Liver (tissue), 9 donors: ENCODE measurements around the gene CHRNB1. TPM values are rescaled to one million over a fixed set of nuclear protein-coding genes. Genes with fewer than 3 reads are reported as not detected.

Experiments used
- DNase-seq: peaks from one replicate; pipeline ENCODE4 v3.0.0-alpha.2; 2017; ENCODE audit warnings: low spot score
- H3K27ac ChIP-seq, 2 donors: one replicate each; pipeline ENCODE4 v1.7.0; 2013; ENCODE audit warnings: inconsistent platforms in 2 of 2, low read length in 2 of 2, control low read depth in 1 of 2, low read depth in 1 of 2, mild to moderate bottlenecking in 1 of 2
- H3K27me3 ChIP-seq, 4 donors: one replicate each; pipeline versions ENCODE4 v1.6.1 to v1.7.0; 2013; ENCODE audit warnings: low read length in 3 of 4, inconsistent platforms in 1 of 4, mild to moderate bottlenecking in 1 of 4, moderate library complexity in 1 of 4; ENCODE audit not compliant: control insufficient read depth in 4 of 4, insufficient read depth in 4 of 4
- H3K36me3 ChIP-seq, 4 donors: one replicate each; pipeline versions ENCODE4 v1.6.1 to v1.7.0; 2013; ENCODE audit warnings: low read length in 3 of 4, mild to moderate bottlenecking in 3 of 4, low read depth in 1 of 4, moderate library complexity in 1 of 4; ENCODE audit not compliant: control insufficient read depth in 4 of 4, insufficient read depth in 3 of 4
- H3K4me1 ChIP-seq, 4 donors: one replicate each; pipeline versions ENCODE4 v1.6.1 to v1.7.0; 2013; ENCODE audit warnings: low read length in 3 of 4, mild to moderate bottlenecking in 3 of 4, moderate library complexity in 1 of 4; ENCODE audit not compliant: control insufficient read depth in 4 of 4, insufficient read depth in 4 of 4
- H3K4me3 ChIP-seq, 3 donors: one replicate each; pipeline versions ENCODE4 v1.6.1 to v1.7.0; 2013; ENCODE audit warnings: low read length in 3 of 3, control low read depth in 1 of 3, low read depth in 1 of 3, mild to moderate bottlenecking in 1 of 3
- H3K9ac ChIP-seq, 2 donors: one replicate each; pipeline ENCODE4 v1.7.0; 2013; ENCODE audit warnings: low read length in 2 of 2, mild to moderate bottlenecking in 2 of 2, moderate library complexity in 2 of 2, control low read depth in 1 of 2, low read depth in 1 of 2
- H3K9me3 ChIP-seq, 4 donors: one replicate each; pipeline versions ENCODE4 v1.6.1 to v1.7.0; 2013; ENCODE audit warnings: low read length in 3 of 4; ENCODE audit not compliant: control insufficient read depth in 4 of 4
- EGR1 ChIP-seq, 2 donors: IDR thresholded peaks; 2 replicates each; pipeline ENCODE4 v1.6.1; 2016 to 2018; ENCODE audit warnings: antibody characterized with exemption in 2 of 2, low read depth in 2 of 2
- FOXA1 ChIP-seq: IDR thresholded peaks from 2 replicates; pipeline ENCODE4 v1.6.1; 2016; ENCODE audit warnings: antibody characterized with exemption
- GABPA ChIP-seq, 2 donors: IDR thresholded peaks in 1 of 2; conservative IDR thresholded peaks in 1 of 2; 2 replicates each; pipeline ENCODE4 v1.6.1; 2016; ENCODE audit warnings: antibody characterized with exemption in 2 of 2, mild to moderate bottlenecking in 1 of 2, moderate library complexity in 1 of 2
- HNF4A ChIP-seq, 2 donors: conservative IDR thresholded peaks; 2 replicates each; pipeline ENCODE4 v1.6.1; 2016; ENCODE audit warnings: antibody characterized with exemption in 2 of 2, mild to moderate bottlenecking in 2 of 2
- HNF4G ChIP-seq: IDR thresholded peaks from 2 replicates; pipeline ENCODE4 v1.6.1; 2016; ENCODE audit warnings: antibody characterized with exemption
- JUND ChIP-seq, 2 donors: IDR thresholded peaks; 2 replicates each; pipeline ENCODE4 v1.6.1; 2016; ENCODE audit warnings: antibody characterized with exemption in 2 of 2
- RAD21 ChIP-seq, 2 donors: IDR thresholded peaks; 2 replicates each; pipeline ENCODE4 v1.6.1; 2016; ENCODE audit warnings: antibody characterized with exemption in 2 of 2, mild to moderate bottlenecking in 2 of 2
- RXRA ChIP-seq, 2 donors: IDR thresholded peaks; 2 replicates each; pipeline ENCODE4 v1.6.1; 2017 to 2018; ENCODE audit warnings: antibody characterized with exemption in 2 of 2, mild to moderate bottlenecking in 1 of 2
- SP1 ChIP-seq: IDR thresholded peaks from 2 replicates; pipeline ENCODE4 v1.6.1; 2018; ENCODE audit warnings: antibody characterized with exemption, mild to moderate bottlenecking
- TAF1 ChIP-seq: conservative IDR thresholded peaks from 2 replicates; pipeline ENCODE4 v1.6.1; 2016; ENCODE audit warnings: antibody characterized with exemption, mild to moderate bottlenecking
- YY1 ChIP-seq: IDR thresholded peaks from 2 replicates; pipeline ENCODE4 v1.6.1; 2016; ENCODE audit warnings: antibody characterized with exemption, mild to moderate bottlenecking
- WGBS: extraction: QIAGEN DNeasy Blood & Tissue Kit; methylation state at CpG from one replicate; pipeline ENCODE4 v1.1.7; 2013; 5-methylcytosine and 5-hydroxymethylcytosine counted together
- polyA plus RNA-seq, 2 donors: library from polyadenylated mRNA; stranded (reverse) in 1 of 2; unstranded in 1 of 2; fragments of 200-250 nt in 1 of 2; fragments of >200 nt in 1 of 2; fragmentation: Nextera tagmentation in 1 of 2; extraction: Ambion mirVana in 1 of 2; gene quantifications; one replicate each; pipeline versions ENCODE4 v1.2.1 to v1.2.3, GENCODE V29; 2013 to 2015
- total RNA-seq, 2 donors: library from RNA; depleted of rRNA; stranded (reverse); fragments of >200 nt; gene quantifications; one replicate each; pipeline ENCODE4 v1.2.3, GENCODE V29; 2014
- TF ChIP-seq, protein P1 (sequence below): fragments of 150-350 bp; IDR thresholded peaks from 2 replicates; pipeline ENCODE4 v1.5.1; 2017; ENCODE audit warnings: improper control_type of control experiment, low read depth, low read length; ENCODE audit not compliant: missing input control
- TF ChIP-seq, protein P2 (sequence below): IDR thresholded peaks from 2 replicates; pipeline ENCODE4 v1.6.1; 2016; ENCODE audit warnings: antibody characterized with exemption
- TF ChIP-seq, protein P3 (sequence below): IDR thresholded peaks from 2 replicates; pipeline ENCODE4 v1.6.1; 2016; ENCODE audit warnings: antibody characterized with exemption
- TF ChIP-seq, protein P4 (sequence below): IDR thresholded peaks from 2 replicates; pipeline ENCODE4 v1.6.1; 2016; ENCODE audit warnings: antibody characterized with exemption, mild to moderate bottlenecking
- TF ChIP-seq, protein P5 (sequence below): IDR thresholded peaks from 2 replicates; pipeline ENCODE4 v1.6.1; 2016; ENCODE audit warnings: antibody characterized with exemption
- donor health status: healthy.
- donor health status: healthy.
- donor health status: healthy.
- donor health status: healthy.
- donor health status: healthy.

The CHRNB1 gene
- total and polyA plus RNA-seq, 4 donors = 4.2 to 11.5 (median 7.2) TPM

DNA sequence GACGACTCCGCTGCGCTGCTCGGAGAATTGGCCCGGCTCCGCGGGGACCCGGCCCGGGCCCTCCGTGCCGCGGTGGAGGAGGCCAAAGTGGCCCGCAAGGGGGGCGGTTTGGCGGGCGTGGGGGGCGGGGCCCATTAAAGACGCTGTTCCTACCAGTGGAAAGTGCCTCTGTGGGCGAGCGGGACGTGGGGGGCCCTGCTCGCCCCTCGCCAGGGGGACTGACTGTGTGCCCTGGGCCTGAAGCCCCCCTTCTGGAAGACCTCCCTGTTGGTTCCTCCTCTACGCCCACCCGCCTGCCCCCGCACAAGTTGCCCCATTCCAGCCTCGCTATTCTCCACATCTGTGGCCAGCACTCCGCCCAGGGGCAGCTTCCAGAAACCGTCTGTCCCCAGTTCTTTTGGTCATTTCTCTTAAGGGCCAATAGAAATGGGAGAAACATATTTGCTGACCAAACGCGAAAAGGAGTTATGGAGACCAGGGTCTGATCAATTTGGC is 7.4 kb upstream of the CHRNB1 start:
- H3K4me3 ChIP-seq = peak overlapping the region in 1 of 3 donors; percentile 31
- H3K4me1 ChIP-seq = peaks cover 20 to 48% (median 39%) of the 10 kb centered on the region in 4 donors
- no peaks in the 10 kb centered on the region for H3K9me3 ChIP-seq
- H3K27me3 ChIP-seq = peaks cover 0 to 3% (median 0%) of the 10 kb centered on the region in 4 donors
- DNase-seq = no peak
- peak overlapping the region in 1 of 2 donors; percentile 69 for H3K27ac ChIP-seq
- TF ChIP-seq SP1 (no peak), JUND (IDR thresholded peaks at IDR 0.05) (no peak), YY1 (no peak), RAD21 (IDR thresholded peaks at IDR 0.05) (no peak), FOXA1 (no peak), RXRA (IDR thresholded peaks at IDR 0.05) (no peak), HNF4A (conservative IDR thresholded peaks at IDR 0.05) (no peak), EGR1 (IDR thresholded peaks at IDR 0.05; ENCODE audit: low read depth in 2 of 2) (no peak), TAF1 (no peak), HNF4G (no peak), GABPA (IDR thresholded peaks at IDR 0.05 in 1 of 2, conservative IDR thresholded peaks at IDR 0.05 in 1 of 2) (no peak)
- TF ChIP-seq, protein P1, sequence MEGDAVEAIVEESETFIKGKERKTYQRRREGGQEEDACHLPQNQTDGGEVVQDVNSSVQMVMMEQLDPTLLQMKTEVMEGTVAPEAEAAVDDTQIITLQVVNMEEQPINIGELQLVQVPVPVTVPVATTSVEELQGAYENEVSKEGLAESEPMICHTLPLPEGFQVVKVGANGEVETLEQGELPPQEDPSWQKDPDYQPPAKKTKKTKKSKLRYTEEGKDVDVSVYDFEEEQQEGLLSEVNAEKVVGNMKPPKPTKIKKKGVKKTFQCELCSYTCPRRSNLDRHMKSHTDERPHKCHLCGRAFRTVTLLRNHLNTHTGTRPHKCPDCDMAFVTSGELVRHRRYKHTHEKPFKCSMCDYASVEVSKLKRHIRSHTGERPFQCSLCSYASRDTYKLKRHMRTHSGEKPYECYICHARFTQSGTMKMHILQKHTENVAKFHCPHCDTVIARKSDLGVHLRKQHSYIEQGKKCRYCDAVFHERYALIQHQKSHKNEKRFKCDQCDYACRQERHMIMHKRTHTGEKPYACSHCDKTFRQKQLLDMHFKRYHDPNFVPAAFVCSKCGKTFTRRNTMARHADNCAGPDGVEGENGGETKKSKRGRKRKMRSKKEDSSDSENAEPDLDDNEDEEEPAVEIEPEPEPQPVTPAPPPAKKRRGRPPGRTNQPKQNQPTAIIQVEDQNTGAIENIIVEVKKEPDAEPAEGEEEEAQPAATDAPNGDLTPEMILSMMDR = no peak
- TF ChIP-seq, protein P2, sequence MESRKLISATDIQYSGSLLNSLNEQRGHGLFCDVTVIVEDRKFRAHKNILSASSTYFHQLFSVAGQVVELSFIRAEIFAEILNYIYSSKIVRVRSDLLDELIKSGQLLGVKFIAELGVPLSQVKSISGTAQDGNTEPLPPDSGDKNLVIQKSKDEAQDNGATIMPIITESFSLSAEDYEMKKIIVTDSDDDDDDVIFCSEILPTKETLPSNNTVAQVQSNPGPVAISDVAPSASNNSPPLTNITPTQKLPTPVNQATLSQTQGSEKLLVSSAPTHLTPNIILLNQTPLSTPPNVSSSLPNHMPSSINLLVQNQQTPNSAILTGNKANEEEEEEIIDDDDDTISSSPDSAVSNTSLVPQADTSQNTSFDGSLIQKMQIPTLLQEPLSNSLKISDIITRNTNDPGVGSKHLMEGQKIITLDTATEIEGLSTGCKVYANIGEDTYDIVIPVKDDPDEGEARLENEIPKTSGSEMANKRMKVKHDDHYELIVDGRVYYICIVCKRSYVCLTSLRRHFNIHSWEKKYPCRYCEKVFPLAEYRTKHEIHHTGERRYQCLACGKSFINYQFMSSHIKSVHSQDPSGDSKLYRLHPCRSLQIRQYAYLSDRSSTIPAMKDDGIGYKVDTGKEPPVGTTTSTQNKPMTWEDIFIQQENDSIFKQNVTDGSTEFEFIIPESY = no peak
- TF ChIP-seq, protein P3, sequence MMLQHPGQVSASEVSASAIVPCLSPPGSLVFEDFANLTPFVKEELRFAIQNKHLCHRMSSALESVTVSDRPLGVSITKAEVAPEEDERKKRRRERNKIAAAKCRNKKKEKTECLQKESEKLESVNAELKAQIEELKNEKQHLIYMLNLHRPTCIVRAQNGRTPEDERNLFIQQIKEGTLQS = no peak
- TF ChIP-seq, protein P4, sequence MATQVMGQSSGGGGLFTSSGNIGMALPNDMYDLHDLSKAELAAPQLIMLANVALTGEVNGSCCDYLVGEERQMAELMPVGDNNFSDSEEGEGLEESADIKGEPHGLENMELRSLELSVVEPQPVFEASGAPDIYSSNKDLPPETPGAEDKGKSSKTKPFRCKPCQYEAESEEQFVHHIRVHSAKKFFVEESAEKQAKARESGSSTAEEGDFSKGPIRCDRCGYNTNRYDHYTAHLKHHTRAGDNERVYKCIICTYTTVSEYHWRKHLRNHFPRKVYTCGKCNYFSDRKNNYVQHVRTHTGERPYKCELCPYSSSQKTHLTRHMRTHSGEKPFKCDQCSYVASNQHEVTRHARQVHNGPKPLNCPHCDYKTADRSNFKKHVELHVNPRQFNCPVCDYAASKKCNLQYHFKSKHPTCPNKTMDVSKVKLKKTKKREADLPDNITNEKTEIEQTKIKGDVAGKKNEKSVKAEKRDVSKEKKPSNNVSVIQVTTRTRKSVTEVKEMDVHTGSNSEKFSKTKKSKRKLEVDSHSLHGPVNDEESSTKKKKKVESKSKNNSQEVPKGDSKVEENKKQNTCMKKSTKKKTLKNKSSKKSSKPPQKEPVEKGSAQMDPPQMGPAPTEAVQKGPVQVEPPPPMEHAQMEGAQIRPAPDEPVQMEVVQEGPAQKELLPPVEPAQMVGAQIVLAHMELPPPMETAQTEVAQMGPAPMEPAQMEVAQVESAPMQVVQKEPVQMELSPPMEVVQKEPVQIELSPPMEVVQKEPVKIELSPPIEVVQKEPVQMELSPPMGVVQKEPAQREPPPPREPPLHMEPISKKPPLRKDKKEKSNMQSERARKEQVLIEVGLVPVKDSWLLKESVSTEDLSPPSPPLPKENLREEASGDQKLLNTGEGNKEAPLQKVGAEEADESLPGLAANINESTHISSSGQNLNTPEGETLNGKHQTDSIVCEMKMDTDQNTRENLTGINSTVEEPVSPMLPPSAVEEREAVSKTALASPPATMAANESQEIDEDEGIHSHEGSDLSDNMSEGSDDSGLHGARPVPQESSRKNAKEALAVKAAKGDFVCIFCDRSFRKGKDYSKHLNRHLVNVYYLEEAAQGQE = no peak
- TF ChIP-seq, protein P5, sequence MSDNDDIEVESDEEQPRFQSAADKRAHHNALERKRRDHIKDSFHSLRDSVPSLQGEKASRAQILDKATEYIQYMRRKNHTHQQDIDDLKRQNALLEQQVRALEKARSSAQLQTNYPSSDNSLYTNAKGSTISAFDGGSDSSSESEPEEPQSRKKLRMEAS = no peak
- no peaks in the 10 kb centered on the region for H3K36me3 ChIP-seq
- WGBS = 25% methylated on average over 31 of the region's 31 CpGs
- no peak overlapping the region for H3K9ac ChIP-seq
